VCaP (cell line): Measurements from ENCODE around the gene STAT5A.

Experiments
- H3K27ac ChIP-seq: fragments of 450-650 bp; 2 replicates; pipeline ENCODE4 v1.5.1; 2017
- CTCF ChIP-seq: fragments of 450-650 bp; conservative IDR thresholded peaks from 2 replicates; pipeline ENCODE4 v1.5.1; 2017; ENCODE audit warnings: mild to moderate bottlenecking, moderate library complexity

Gene STAT5A

GRCh38 chr17:42323268-42323773 lies 35.0 kb downstream of the STAT5A start:
- no peak overlapping the region for H3K27ac ChIP-seq
- TF ChIP-seq CTCF, result no peak

- H3K27ac ChIP-seq, result no peak overlapping the region
- no peak for TF ChIP-seq CTCF
Measured at GRCh38 chr17:42325026-42325425, 36.7 kb downstream of the STAT5A start.

- no peak overlapping the region for H3K27ac ChIP-seq
- no peak for TF ChIP-seq CTCF
Measured at GRCh38 chr17:42329025-42329976, 41.0 kb downstream of the STAT5A start.

- no peak for TF ChIP-seq CTCF
- no peak overlapping the region for H3K27ac ChIP-seq
Measured at GRCh38 chr17:42333053-42333452, 44.8 kb downstream of the STAT5A start.

GRCh38 chr17:42334677-42335076 lies 46.4 kb downstream of the STAT5A start:
- TF ChIP-seq CTCF, result peak; percentile 24
- H3K27ac ChIP-seq, result no peak overlapping the region

- TF ChIP-seq CTCF, result no peak
- H3K27ac ChIP-seq, result no peak overlapping the region
Measured at GRCh38 chr17:42337442-42337841, 49.1 kb downstream of the STAT5A start.

GRCh38 chr17:42338427-42338985 lies 50.2 kb downstream of the STAT5A start:
- no peak overlapping the region for H3K27ac ChIP-seq
- no peak for TF ChIP-seq CTCF
